ENCODE measurements around the gene LTA4H.

The LTA4H gene

GRCh38 chr12:96034621-96035282 is 635 bp downstream of the LTA4H start:
- no peak for DNase-seq (ENCODE audit: low read depth in 2 of 2)

GRCh38 chr12:96033549-96034389 is 1.6 kb downstream of the LTA4H start:
- DNase-seq (ENCODE audit: low read depth in 2 of 2), result no peak

- no peak for DNase-seq (ENCODE audit: low read depth in 2 of 2)
Observed at GRCh38 chr12:96029826-96030225, 5.6 kb downstream of the LTA4H start.

GRCh38 chr12:96028538-96028937 is 6.8 kb downstream of the LTA4H start:
- DNase-seq (ENCODE audit: low read depth in 2 of 2), result no peak

- DNase-seq (ENCODE audit: low read depth in 2 of 2), result no peak
Observed at GRCh38 chr12:96026331-96026730, 9.1 kb downstream of the LTA4H start.

- DNase-seq (ENCODE audit: low read depth in 2 of 2), result no peak
Observed at GRCh38 chr12:96025518-96025917, 9.9 kb downstream of the LTA4H start.

- DNase-seq (ENCODE audit: low read depth in 2 of 2), result no peak
Observed at GRCh38 chr12:96020314-96021003, 14.9 kb downstream of the LTA4H start.

GRCh38 chr12:96015672-96016071 is 19.7 kb downstream of the LTA4H start:
- no peak for DNase-seq (ENCODE audit: low read depth in 2 of 2)

GRCh38 chr12:96014943-96015599 is 20.3 kb downstream of the LTA4H start:
- no peak for DNase-seq (ENCODE audit: low read depth in 2 of 2)

GRCh38 chr12:96007729-96008128 is 27.7 kb downstream of the LTA4H start:
- no peak for DNase-seq (ENCODE audit: low read depth in 2 of 2)

GRCh38 chr12:96006727-96007126 is 28.7 kb downstream of the LTA4H start:
- no peak for DNase-seq (ENCODE audit: low read depth in 2 of 2)

GRCh38 chr12:96000858-96001257 is 34.5 kb downstream of the LTA4H start:
- DNase-seq (ENCODE audit: low read depth in 2 of 2), result no peak

- DNase-seq (ENCODE audit: low read depth in 2 of 2), result no peak
Observed at GRCh38 chr12:95999484-95999883, 35.9 kb downstream of the LTA4H start.

GRCh38 chr12:95998611-95999286 is 36.6 kb downstream of the LTA4H start:
- DNase-seq (ENCODE audit: low read depth in 2 of 2), result peak in 1 of 2 donors; percentile 5

GRCh38 chr12:95997911-95998510 is 37.4 kb downstream of the LTA4H start:
- DNase-seq (ENCODE audit: low read depth in 2 of 2), result no peak

GRCh38 chr12:95997276-95997675 is 38.1 kb downstream of the LTA4H start:
- no peak for DNase-seq (ENCODE audit: low read depth in 2 of 2)

GRCh38 chr12:95996034-95996658 is 39.2 kb downstream of the LTA4H start, which contains the start of gene HAL:
Gene HAL, minus strand, starts transcription at chr12:95996344. Its CDS starts 434 bp downstream, at chr12:95995910.
- DNase-seq (ENCODE audit: low read depth in 2 of 2), result no peak

- no peak for DNase-seq (ENCODE audit: low read depth in 2 of 2)
Observed at GRCh38 chr12:95995238-95996031, 40.0 kb downstream of the LTA4H start.

GRCh38 chr12:95994476-95994875 is 40.9 kb downstream of the LTA4H start:
- no peak for DNase-seq (ENCODE audit: low read depth in 2 of 2)

- DNase-seq (ENCODE audit: low read depth in 2 of 2), result no peak
Observed at GRCh38 chr12:95993907-95994306, 41.5 kb downstream of the LTA4H start.

Data from stimulated activated CD8-positive, alpha-beta memory T cell treated with anti-CD3 and anti-CD28 coated beads, Interleukin-15, amount 100 ng/mL, for 4 hours (primary cell).